ENCODE measurements around the gene HBE1. TPM values are rescaled to one million over a fixed set of nuclear protein-coding genes. Genes with fewer than 3 reads are reported as not detected.

Gene HBE1
- total RNA-seq, 1 donor from 2014 or later, result not detected

- no peaks in the 10 kb centered on the region for H3K36me3 ChIP-seq (ENCODE audit: control insufficient read depth, insufficient read depth, low read length)
- H3K4me3 ChIP-seq (ENCODE audit: low read depth, low read length), result no peak within 1 kb of the TSS
- no peaks in the 10 kb centered on the region for H3K27me3 ChIP-seq (ENCODE audit: control insufficient read depth, insufficient read depth, low read length)
- no peak for TF ChIP-seq CTCF (IDR thresholded peaks at IDR 0.05; ENCODE audit: insufficient read depth, low read length, poor library complexity, severe bottlenecking)
- no peak for DNase-seq (ENCODE audit: low read depth)
Observed at GRCh38 chr11:5226732-5227310, 42.9 kb downstream of the HBE1 start, which contains the start of gene HBB. HBB (minus strand) TSS chr11:5227071; CDS start chr11:5227021, 50 bp downstream.

- no peak for TF ChIP-seq CTCF (IDR thresholded peaks at IDR 0.05; ENCODE audit: insufficient read depth, low read length, poor library complexity, severe bottlenecking)
- H3K4me3 ChIP-seq (ENCODE audit: low read depth, low read length), result no peak overlapping the region
- no peaks in the 10 kb centered on the region for H3K36me3 ChIP-seq (ENCODE audit: control insufficient read depth, insufficient read depth, low read length)
- H3K27me3 ChIP-seq (ENCODE audit: control insufficient read depth, insufficient read depth, low read length), result no peaks in the 10 kb centered on the region
- DNase-seq (ENCODE audit: low read depth), result no peak
Observed at GRCh38 chr11:5225480-5225871, 44.3 kb downstream of the HBE1 start.

- H3K36me3 ChIP-seq (ENCODE audit: control insufficient read depth, insufficient read depth, low read length), result no peaks in the 10 kb centered on the region
- H3K27me3 ChIP-seq (ENCODE audit: control insufficient read depth, insufficient read depth, low read length), result no peaks in the 10 kb centered on the region
- no peak overlapping the region for H3K4me3 ChIP-seq (ENCODE audit: low read depth, low read length)
- TF ChIP-seq CTCF (IDR thresholded peaks at IDR 0.05; ENCODE audit: insufficient read depth, low read length, poor library complexity, severe bottlenecking), result no peak
- no peak for DNase-seq (ENCODE audit: low read depth)
Observed at GRCh38 chr11:5224538-5225479, 44.9 kb downstream of the HBE1 start.

- no peaks in the 10 kb centered on the region for H3K27me3 ChIP-seq (ENCODE audit: control insufficient read depth, insufficient read depth, low read length)
- H3K4me3 ChIP-seq (ENCODE audit: low read depth, low read length), result no peak overlapping the region
- TF ChIP-seq CTCF (IDR thresholded peaks at IDR 0.05; ENCODE audit: insufficient read depth, low read length, poor library complexity, severe bottlenecking), result no peak
- no peaks in the 10 kb centered on the region for H3K36me3 ChIP-seq (ENCODE audit: control insufficient read depth, insufficient read depth, low read length)
- DNase-seq (ENCODE audit: low read depth), result no peak
Observed at GRCh38 chr11:5223686-5224085, 46.1 kb downstream of the HBE1 start.

- no peak for DNase-seq (ENCODE audit: low read depth)
- no peaks in the 10 kb centered on the region for H3K36me3 ChIP-seq (ENCODE audit: control insufficient read depth, insufficient read depth, low read length)
- no peaks in the 10 kb centered on the region for H3K27me3 ChIP-seq (ENCODE audit: control insufficient read depth, insufficient read depth, low read length)
- no peak for TF ChIP-seq CTCF (IDR thresholded peaks at IDR 0.05; ENCODE audit: insufficient read depth, low read length, poor library complexity, severe bottlenecking)
- H3K4me3 ChIP-seq (ENCODE audit: low read depth, low read length), result no peak overlapping the region
Observed at GRCh38 chr11:5223146-5223545, 46.6 kb downstream of the HBE1 start.

Other genes starting within 250 kb of the HBE1 start
- not detected in 2 replicates for gene OR52J3, start 223.4 kb downstream of the HBE1 start, total RNA-seq
- not detected in 2 replicates for gene OR52E2, start 210.3 kb downstream of the HBE1 start, total RNA-seq
- gene OR52E1, start 200.4 kb downstream of the HBE1 start, total RNA-seq, result not detected in 2 replicates
- gene OR52A5, start 131.6 kb downstream of the HBE1 start, total RNA-seq, result not detected in 2 replicates
- not detected in 2 replicates for gene OR52A1, start 115.2 kb downstream of the HBE1 start, total RNA-seq
- not detected in 2 replicates for gene OR51V1, start 69.3 kb downstream of the HBE1 start, total RNA-seq
- gene HBB, start 42.9 kb downstream of the HBE1 start, total RNA-seq, result not detected in 2 replicates
- gene HBD, start 35.5 kb downstream of the HBE1 start, total RNA-seq, result not detected in 2 replicates
- gene HBG1, start 20.1 kb downstream of the HBE1 start, total RNA-seq, result not detected in 2 replicates
- not detected in 2 replicates for gene HBG2, start 15.2 kb downstream of the HBE1 start, total RNA-seq
- gene OR51B4, start 32.0 kb upstream of the HBE1 start, total RNA-seq, result not detected in 2 replicates
- gene OR51B2, start 54.4 kb upstream of the HBE1 start, total RNA-seq, result not detected in 2 replicates
- not detected in 2 replicates for gene OR51B5, start 73.6 kb upstream of the HBE1 start, total RNA-seq
- not detected in 2 replicates for gene OR51B6, start 81.6 kb upstream of the HBE1 start, total RNA-seq
- gene OR51M1, start 113.9 kb upstream of the HBE1 start, total RNA-seq, result not detected in 2 replicates
- gene OR51Q1, start 152.2 kb upstream of the HBE1 start, total RNA-seq, result not detected in 2 replicates
- not detected in 2 replicates for gene OR51I1, start 171.6 kb upstream of the HBE1 start, total RNA-seq
- gene OR51I2, start 179.4 kb upstream of the HBE1 start, total RNA-seq, result not detected in 2 replicates
- gene OR52D1, start 218.7 kb upstream of the HBE1 start, total RNA-seq, result not detected in 2 replicates
- not detected in 2 replicates for gene UBQLN3, start 240.0 kb upstream of the HBE1 start, total RNA-seq
- gene UBQLNL, start 246.8 kb upstream of the HBE1 start, total RNA-seq, result 0.21 TPM in 1 of 2 replicates, not detected in the other

Data from kidney epithelial cell (primary cell).